ENCODE data around the gene FRZB. TPM values are rescaled to one million over a fixed set of nuclear protein-coding genes. Genes with fewer than 3 reads are reported as not detected.

Gene FRZB
- total and polyA plus RNA-seq, 9 of the 15 experiments (the other 6 are each of a cell fraction or from before 2014, with no cell fraction given) = 0.01 to 0.05 (median 0.03) TPM; not detected in 6

DNA sequence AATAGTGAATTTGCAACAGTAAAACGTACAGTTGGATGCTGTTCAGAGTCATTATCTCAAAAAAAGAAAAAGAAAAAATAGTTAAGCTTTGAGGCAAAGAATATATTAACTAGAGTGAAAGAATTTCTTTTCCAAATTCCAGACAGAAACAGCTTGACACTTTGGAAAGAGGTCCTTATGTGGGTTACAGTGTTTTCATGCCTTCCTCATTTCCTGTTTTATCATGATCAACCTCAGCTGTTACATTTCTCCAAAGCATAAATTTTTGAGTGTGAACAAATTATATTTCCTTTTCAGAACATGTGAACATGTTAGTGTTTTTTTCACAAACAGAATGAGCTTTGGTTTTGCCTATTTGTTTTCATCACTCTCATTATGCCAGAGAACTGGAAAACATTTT is 13.6 kb downstream of the FRZB start:
- ChIA-PET POLR2A (interaction anchor here (0.9 to 1.3 kb wide), 2 partner anchors 24 to 31 kb away, joined by 3 read pairs; no protein-coding TSS in a partner anchor), CTCF (ENCODE audit: low intra/inter-chr PET ratio) (no interaction called here)

More for the DNA sequence above, 13.6 kb downstream of the FRZB start:
- DNase-seq (ENCODE audit: extremely low read depth in 1 of 4, low spot score in 3 of 4) = no peak
- WGBS (ENCODE audit: insufficient coverage, low coverage, missing lambda C conversion rate) = 4% methylated on average over 1 of the region's 1 CpG
- Histone ChIP-seq H3K27ac (ENCODE audit: extremely low read depth, low read depth, low read length) (no peak overlapping the region), H3K9ac (ENCODE audit: insufficient read depth in 1 of 2, low read depth in 2 of 2, low read length in 2 of 2) (no peak overlapping the region), H3K4me1 (replicated peaks in 1 of 2; ENCODE audit: control insufficient read depth in 2 of 2, insufficient read depth in 2 of 2, low read length in 2 of 2) (no peaks in the 10 kb centered on the region), H3K9me3 (replicated peaks; ENCODE audit: control insufficient read depth, insufficient read depth, low read depth, low read length) (no peaks in the 10 kb centered on the region), H3K27me3 (ENCODE audit: control insufficient read depth in 2 of 2, insufficient read depth in 2 of 2, low read length in 2 of 2) (peaks cover 0 to 5% of the 10 kb centered on the region in 2 experiments; a peak in 1 of 5 replicates), H3K79me2 (ENCODE audit: control insufficient read depth, insufficient read depth, low read length) (no peaks in the 10 kb centered on the region), H4K20me1 (replicated peaks; ENCODE audit: control insufficient read depth, insufficient read depth, low read length) (no peaks in the 10 kb centered on the region), H3K4me3 (no peak overlapping the region), H2AFZ (ENCODE audit: low read depth, low read length) (no peak overlapping the region), H3K4me2 (ENCODE audit: insufficient read depth, low read length) (no peak overlapping the region), H3K9me1 (ENCODE audit: control insufficient read depth, insufficient read depth, low read length) (no peaks in the 10 kb centered on the region), H3K36me3 (ENCODE audit: control insufficient read depth, insufficient read depth, low read length) (no peaks in the 10 kb centered on the region)
- no peak for ATAC-seq
- BruUV-seq (replicated peaks) = no TSS peak
- intact Hi-C loops (cut with micrococcal nuclease) = no loop called here
- TF ChIP-seq HLTF (IDR thresholded peaks at IDR 0.05) = no peak
- no peak for TF ChIP-seq HNRNPUL1 (IDR thresholded peaks at IDR 0.05; ENCODE audit: low read length)
- TF ChIP-seq, protein P1, sequence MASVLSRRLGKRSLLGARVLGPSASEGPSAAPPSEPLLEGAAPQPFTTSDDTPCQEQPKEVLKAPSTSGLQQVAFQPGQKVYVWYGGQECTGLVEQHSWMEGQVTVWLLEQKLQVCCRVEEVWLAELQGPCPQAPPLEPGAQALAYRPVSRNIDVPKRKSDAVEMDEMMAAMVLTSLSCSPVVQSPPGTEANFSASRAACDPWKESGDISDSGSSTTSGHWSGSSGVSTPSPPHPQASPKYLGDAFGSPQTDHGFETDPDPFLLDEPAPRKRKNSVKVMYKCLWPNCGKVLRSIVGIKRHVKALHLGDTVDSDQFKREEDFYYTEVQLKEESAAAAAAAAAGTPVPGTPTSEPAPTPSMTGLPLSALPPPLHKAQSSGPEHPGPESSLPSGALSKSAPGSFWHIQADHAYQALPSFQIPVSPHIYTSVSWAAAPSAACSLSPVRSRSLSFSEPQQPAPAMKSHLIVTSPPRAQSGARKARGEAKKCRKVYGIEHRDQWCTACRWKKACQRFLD (CRISPR knock-in tag; IDR thresholded peaks at IDR 0.05) = no peak
- TF ChIP-seq ZNF511 (CRISPR knock-in tag; IDR thresholded peaks at IDR 0.05) = no peak
- TF ChIP-seq ZNF707 (CRISPR knock-in tag; conservative IDR thresholded peaks at IDR 0.05) = no peak
- no peak for TF ChIP-seq RBM22 (IDR thresholded peaks at IDR 0.05; ENCODE audit: low read depth, low read length, poor library complexity, severe bottlenecking)
- no peak for TF ChIP-seq FOXJ2 (tag; IDR thresholded peaks at IDR 0.05)
- TF ChIP-seq ZNF274 (IDR thresholded peaks at IDR 0.05; ENCODE audit: borderline replicate concordance, low read depth, low read length) = no peak
- TF ChIP-seq SRSF1 (IDR thresholded peaks at IDR 0.05; ENCODE audit: low read depth, low read length) = no peak
- TF ChIP-seq, protein P2, sequence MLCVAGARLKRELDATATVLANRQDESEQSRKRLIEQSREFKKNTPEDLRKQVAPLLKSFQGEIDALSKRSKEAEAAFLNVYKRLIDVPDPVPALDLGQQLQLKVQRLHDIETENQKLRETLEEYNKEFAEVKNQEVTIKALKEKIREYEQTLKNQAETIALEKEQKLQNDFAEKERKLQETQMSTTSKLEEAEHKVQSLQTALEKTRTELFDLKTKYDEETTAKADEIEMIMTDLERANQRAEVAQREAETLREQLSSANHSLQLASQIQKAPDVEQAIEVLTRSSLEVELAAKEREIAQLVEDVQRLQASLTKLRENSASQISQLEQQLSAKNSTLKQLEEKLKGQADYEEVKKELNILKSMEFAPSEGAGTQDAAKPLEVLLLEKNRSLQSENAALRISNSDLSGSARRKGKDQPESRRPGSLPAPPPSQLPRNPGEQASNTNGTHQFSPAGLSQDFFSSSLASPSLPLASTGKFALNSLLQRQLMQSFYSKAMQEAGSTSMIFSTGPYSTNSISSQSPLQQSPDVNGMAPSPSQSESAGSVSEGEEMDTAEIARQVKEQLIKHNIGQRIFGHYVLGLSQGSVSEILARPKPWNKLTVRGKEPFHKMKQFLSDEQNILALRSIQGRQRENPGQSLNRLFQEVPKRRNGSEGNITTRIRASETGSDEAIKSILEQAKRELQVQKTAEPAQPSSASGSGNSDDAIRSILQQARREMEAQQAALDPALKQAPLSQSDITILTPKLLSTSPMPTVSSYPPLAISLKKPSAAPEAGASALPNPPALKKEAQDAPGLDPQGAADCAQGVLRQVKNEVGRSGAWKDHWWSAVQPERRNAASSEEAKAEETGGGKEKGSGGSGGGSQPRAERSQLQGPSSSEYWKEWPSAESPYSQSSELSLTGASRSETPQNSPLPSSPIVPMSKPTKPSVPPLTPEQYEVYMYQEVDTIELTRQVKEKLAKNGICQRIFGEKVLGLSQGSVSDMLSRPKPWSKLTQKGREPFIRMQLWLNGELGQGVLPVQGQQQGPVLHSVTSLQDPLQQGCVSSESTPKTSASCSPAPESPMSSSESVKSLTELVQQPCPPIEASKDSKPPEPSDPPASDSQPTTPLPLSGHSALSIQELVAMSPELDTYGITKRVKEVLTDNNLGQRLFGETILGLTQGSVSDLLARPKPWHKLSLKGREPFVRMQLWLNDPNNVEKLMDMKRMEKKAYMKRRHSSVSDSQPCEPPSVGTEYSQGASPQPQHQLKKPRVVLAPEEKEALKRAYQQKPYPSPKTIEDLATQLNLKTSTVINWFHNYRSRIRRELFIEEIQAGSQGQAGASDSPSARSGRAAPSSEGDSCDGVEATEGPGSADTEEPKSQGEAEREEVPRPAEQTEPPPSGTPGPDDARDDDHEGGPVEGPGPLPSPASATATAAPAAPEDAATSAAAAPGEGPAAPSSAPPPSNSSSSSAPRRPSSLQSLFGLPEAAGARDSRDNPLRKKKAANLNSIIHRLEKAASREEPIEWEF (CRISPR knock-in tag; IDR thresholded peaks at IDR 0.05) = no peak
- no peak for TF ChIP-seq NCOR1 (IDR thresholded peaks at IDR 0.05)
- no peak for TF ChIP-seq PYGO2 (tag; IDR thresholded peaks at IDR 0.05)
- no peak for TF ChIP-seq SMARCA5 (IDR thresholded peaks at IDR 0.05)
- no peak for FAIRE-seq
- in situ Hi-C loops (cut with MboI) = no loop called here

All from K562 (cell line).